Left kidney (tissue), 2 donors: ENCODE results near the gene MYO1A. TPM values are rescaled to one million over a fixed set of nuclear protein-coding genes. Genes with fewer than 3 reads are reported as not detected.
"Not testable (repeated sequence)": the region's sequence is repeated elsewhere in the genome, so short reads cannot be mapped to it uniquely, and the experiment has no call there.

Source experiments
- DNase-seq: peaks from one replicate; pipeline ENCODE4 v3.0.0-alpha.2; 2013
- polyA plus RNA-seq: library from polyadenylated mRNA; unstranded; fragments of 120-200 nt; gene quantifications from one replicate; pipeline ENCODE4 v1.2.1, GENCODE V29; 2013; ENCODE audit not compliant: insufficient read length

Gene MYO1A
- polyA plus RNA-seq, 1 donor: 0.50 TPM

- DNase-seq: no peak
Observed at GRCh38 chr12:56994231-56994746, 55.6 kb downstream of the MYO1A start.

DNA sequence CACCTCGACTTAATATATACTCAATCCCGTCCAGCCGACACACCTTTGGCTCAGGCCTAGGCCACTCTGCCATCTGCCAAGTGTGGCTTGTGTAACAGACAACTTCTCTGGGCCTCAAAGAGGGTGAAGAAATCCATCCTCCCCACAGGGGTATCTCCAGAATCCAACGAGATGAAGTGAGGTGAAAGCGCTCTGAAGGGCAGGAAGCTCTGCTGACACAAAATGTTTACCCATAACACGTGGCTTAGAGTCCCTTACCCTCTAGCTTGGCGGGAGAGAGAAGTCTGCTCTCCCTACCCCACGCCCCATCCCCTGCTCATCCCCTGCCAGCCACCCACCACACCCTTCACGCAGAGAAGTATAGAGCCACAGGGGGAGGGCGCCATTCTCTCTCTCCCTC lies 56.6 kb downstream of the MYO1A start:
- DNase-seq: no peak

GRCh38 chr12:56991319-56992246 lies 58.3 kb downstream of the MYO1A start:
- DNase-seq: no peak

DNA sequence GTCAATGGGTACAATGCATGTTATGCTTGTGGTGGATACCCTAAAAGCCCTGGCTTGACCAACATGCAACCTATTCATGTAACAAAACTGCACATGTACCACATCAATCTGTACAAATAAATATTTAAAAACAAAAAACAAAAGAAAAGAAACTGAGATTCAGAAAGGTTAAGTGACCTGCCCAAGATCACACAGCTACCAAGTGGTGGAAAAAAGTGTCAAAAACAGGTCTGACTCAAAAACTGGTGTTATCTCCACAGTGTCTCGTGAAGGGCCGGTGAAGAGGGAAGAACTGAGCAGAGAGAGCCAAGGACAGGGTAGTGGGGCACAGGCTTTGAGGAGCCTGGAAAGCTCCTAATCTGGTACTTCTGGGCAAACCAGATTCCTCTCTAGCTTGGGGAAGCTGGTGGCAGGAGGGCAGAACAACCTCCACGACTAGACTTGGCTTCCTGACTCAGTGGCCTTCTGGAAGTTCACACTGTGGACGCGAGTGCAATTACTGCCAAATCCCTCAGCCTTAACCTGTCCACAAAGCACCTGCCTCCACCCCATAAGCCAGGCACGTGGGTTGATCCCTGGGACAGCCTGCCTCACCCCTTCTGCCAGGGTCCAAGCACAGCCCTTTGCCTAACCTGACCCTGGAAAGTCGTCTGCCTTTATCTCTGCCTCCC lies 59.1 kb downstream of the MYO1A start:
- no peak for DNase-seq

DNA sequence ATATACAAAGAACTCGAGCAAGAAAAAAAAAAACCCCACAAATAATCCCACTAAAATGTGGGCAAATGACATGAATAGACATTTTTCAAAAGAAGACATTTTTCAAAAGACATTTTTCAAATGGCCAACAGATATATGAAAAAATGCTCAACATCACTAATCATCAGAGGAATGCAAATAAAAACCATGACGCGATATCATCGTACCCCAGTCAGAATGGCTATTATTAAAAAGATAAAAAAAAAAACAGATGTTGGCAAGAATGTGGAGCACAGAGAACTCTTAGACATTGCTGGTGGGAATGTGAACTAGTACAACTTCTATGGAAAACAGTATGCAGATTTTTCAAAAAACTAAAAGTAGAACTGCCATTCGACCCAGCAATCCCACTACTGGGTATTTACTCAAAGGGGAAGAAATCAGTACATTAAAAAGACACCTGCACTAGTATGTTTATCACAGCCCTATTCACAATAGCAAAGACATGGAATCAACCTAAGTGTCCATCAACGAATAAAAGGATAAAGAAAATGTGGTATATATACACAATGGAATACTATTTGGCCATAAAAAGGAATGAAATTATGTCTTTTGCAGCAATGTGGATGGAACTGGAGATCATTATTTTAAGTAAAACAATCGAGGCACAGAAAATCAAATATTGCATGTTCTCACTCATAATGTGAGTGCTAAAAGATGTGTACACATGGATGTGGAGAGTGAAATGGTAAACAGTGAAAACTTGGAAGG lies 59.9 kb downstream of the MYO1A start:
- no peak for DNase-seq

DNA sequence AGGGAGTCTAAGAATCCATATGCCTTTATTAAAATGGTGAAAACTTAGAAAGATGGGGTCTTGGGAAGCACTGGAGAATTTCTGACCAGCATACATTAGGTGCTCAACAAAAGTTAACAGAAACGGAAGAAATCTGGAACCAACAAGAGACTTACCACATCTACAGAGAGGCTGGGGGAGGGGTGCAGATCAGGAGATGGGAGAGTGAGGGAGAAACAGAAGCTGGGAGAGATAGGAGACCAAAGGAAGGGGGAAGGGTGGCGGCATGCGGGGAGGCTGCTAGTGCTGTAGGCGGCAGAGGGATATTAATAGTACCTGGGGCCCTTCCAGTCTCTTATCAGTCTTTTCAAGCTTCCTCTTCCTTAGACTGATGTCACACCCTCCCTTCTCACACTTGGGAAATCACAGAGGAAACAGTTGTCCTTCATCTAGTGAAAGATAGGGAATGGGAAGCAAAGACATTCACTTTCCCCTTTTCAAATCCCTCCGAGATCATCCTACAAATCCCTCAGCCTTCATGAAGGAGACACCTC lies 61.7 kb downstream of the MYO1A start:
- no peak for DNase-seq

GRCh38 chr12:56987551-56988053 lies 62.3 kb downstream of the MYO1A start:
- DNase-seq: peak; percentile 68

DNA sequence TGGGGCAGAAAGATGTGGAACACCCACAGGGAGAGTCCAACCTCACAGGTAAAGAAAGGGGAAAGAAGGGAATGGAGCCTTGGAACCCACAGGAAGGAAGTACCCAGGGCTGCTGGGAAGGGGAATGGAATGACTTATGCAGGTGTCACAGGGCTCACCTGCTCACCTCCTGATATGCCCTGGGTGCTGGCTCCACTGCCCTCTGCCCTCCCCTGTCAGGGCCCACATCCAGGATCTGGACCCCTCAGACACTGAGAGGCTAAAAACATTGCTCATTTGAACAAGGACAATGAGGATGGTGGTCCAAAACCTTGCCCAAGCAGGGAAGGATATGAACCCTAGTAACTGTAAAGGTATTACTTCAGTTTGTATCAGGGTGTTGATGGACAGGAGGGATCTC lies 62.9 kb downstream of the MYO1A start:
- no peak for DNase-seq

DNA sequence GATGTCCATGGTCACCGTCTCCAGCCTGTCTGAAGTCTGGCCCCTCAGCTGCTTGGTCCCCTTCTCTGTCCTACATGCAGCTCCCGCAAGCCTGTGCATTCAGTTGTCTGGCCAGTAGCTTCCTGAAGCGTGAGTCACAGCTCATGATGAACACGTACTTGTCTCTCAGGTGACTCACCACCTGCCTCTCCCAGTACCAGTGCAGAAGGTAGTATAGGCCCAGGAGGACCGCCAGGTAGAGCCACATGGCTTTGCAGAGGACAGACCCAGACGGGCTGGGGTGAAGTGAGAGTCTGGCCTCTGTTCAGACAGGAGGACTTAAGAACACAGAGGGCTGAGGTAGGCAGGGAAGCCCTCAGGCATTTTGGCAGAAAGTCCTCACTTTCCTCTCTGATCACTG lies 64.2 kb downstream of the MYO1A start:
- not testable (repeated sequence) for DNase-seq

DNA sequence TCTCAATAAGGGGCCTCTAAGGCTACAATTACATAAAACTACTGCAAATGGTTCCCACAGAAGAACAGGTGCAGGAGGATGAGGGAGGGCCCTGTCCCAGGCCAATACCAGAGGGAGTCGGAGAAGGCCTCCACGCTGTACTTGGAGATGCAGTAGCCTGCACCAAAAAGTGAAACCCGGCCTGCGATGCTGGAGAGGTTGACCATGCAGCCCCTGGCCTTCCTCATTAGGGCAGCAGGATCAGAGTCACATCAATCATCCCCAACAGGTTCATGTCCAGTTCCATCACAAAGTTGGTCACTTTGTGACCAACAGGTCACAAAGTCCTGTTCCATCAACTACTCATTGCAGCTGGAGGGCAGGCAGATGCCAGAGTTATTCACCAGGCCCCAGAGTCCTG lies 66.5 kb downstream of the MYO1A start:
- no peak for DNase-seq

- not testable (repeated sequence) for DNase-seq
Observed at GRCh38 chr12:56982578-56983236, 67.2 kb downstream of the MYO1A start.

- DNase-seq: no peak
Observed at GRCh38 chr12:56980941-56981530, 68.9 kb downstream of the MYO1A start.

GRCh38 chr12:56980268-56980667 lies 69.7 kb downstream of the MYO1A start:
- no peak for DNase-seq

GRCh38 chr12:56979628-56980027 lies 70.3 kb downstream of the MYO1A start:
- no peak for DNase-seq

Other genes with a start within 250 kb of the MYO1A start
- gene SDR9C7, start 115.7 kb downstream of the MYO1A start, polyA plus RNA-seq: 0.32 TPM
- gene RDH16, start 92.5 kb downstream of the MYO1A start, polyA plus RNA-seq: 1.2 TPM
- gene ZBTB39, start 43.6 kb downstream of the MYO1A start, polyA plus RNA-seq: 13.4 TPM
- 0.80 TPM for gene TAC3, start 33.6 kb downstream of the MYO1A start, polyA plus RNA-seq
- gene NEMP1, start 28.7 kb upstream of the MYO1A start, polyA plus RNA-seq: 37.8 TPM
- gene NAB2, start 39.0 kb upstream of the MYO1A start, polyA plus RNA-seq: 40.8 TPM
- gene STAT6, start 61.2 kb upstream of the MYO1A start, polyA plus RNA-seq: 127 TPM
- 64.5 TPM for gene LRP1, start 78.4 kb upstream of the MYO1A start, polyA plus RNA-seq
- not detected for gene LRP1-AS, start 97.5 kb upstream of the MYO1A start, polyA plus RNA-seq
- gene NXPH4, start 166.7 kb upstream of the MYO1A start, polyA plus RNA-seq: 4.2 TPM
- gene SHMT2, start 179.6 kb upstream of the MYO1A start, polyA plus RNA-seq: 71.6 TPM
- 9.2 TPM for gene STAC3, start 201.1 kb upstream of the MYO1A start, polyA plus RNA-seq